SK-N-SH treated with all-trans-retinoic acid at 6 μM for 48 hours (cell line): ENCODE measurements around the gene PDE1C.

Experiments
- OSR1 ChIP-seq: fragments of 250-450 bp; sonication (Bioruptor Pico); IDR thresholded peaks from 2 replicates; pipeline ENCODE4 v1.8.0; 2022; ENCODE audit warnings: moderate library complexity, mild to moderate bottlenecking, inconsistent platforms
- PATZ1 ChIP-seq: fragments of 250-450 bp; sonication (Bioruptor Pico); IDR thresholded peaks from 2 replicates; pipeline ENCODE4 v1.8.0; 2020; ENCODE audit warnings: mild to moderate bottlenecking, moderate library complexity, borderline replicate concordance
- TCF4 ChIP-seq: fragments of 250-450 bp; sonication (Bioruptor Pico); IDR thresholded peaks from 2 replicates; pipeline ENCODE4 v1.8.0; 2021; ENCODE audit warnings: mild to moderate bottlenecking, moderate library complexity, borderline replicate concordance
- ZC3H10 ChIP-seq: fragments of 250-450 bp; sonication (Bioruptor Pico); IDR thresholded peaks from 2 replicates; pipeline ENCODE4 v1.5.1; 2021; ENCODE audit warnings: mild to moderate bottlenecking, moderate library complexity
- ZNF8 ChIP-seq: fragments of 450-650 bp; formaldehyde crosslinking; IDR thresholded peaks from 2 replicates; pipeline ENCODE4 v1.5.0; 2020; ENCODE audit warnings: mild to moderate bottlenecking, moderate library complexity

GRCh38 chr7:31925753-31926454 is 144.3 kb downstream of the PDE1C start:
- TF ChIP-seq PATZ1 (CRISPR knock-in tag) (no peak), ZNF8 (CRISPR knock-in tag) (no peak), ZC3H10 (no peak), OSR1 (no peak), TCF4 (CRISPR knock-in tag) (no peak)
